Astrocyte (in vitro differentiated cells and primary cell): ENCODE measurements around the gene ANKRD11. TPM values are rescaled to one million over a fixed set of nuclear protein-coding genes. Genes with fewer than 3 reads are reported as not detected.
A peak's percentile ranks its signal among the peaks of the same experiment; 100 is the strongest.
"Not testable (repeated sequence)": the region's sequence is repeated elsewhere in the genome, so short reads cannot be mapped to it uniquely, and the experiment has no call there.

Experiments used
- DNase-seq: peaks from one replicate; pipeline ENCODE4 v3.0.0-alpha.2; 2010; ENCODE audit warnings: low read depth
- FAIRE-seq: peaks from 2 replicates; lab custom pipeline; 2011; peaks lifted over from hg19 to GRCh38; lab: Jason Lieb, UNC
- H2AFZ ChIP-seq: 2 replicates; pipeline ENCODE4 v1.6.0; 2012; ENCODE audit warnings: low read depth, low read length, inconsistent platforms
- H3K27ac ChIP-seq: 2 replicates; pipeline ENCODE4 v1.5.1; 2011; ENCODE audit warnings: low read depth, low read length, inconsistent platforms
- H3K27me3 ChIP-seq: 2 replicates; pipeline ENCODE4 v1.6.0; 2011; ENCODE audit warnings: low read length, inconsistent platforms; ENCODE audit not compliant: insufficient read depth
- H3K36me3 ChIP-seq: 2 replicates; pipeline ENCODE4 v1.5.1; 2011; ENCODE audit warnings: low read length, inconsistent platforms; ENCODE audit not compliant: insufficient read depth
- H3K4me1 ChIP-seq: 2 replicates; pipeline ENCODE4 v1.5.1; 2011; ENCODE audit warnings: low read length, inconsistent platforms; ENCODE audit not compliant: insufficient read depth
- H3K4me2 ChIP-seq: 2 replicates; pipeline ENCODE4 v1.6.0; 2012; ENCODE audit warnings: low read length, inconsistent platforms
- H3K4me3 ChIP-seq: 2 replicates; pipeline ENCODE4 v1.5.1; 2011; ENCODE audit warnings: low read depth, mild to moderate bottlenecking, low read length, inconsistent platforms; ENCODE audit not compliant: insufficient read depth
- H3K79me2 ChIP-seq: 2 replicates; pipeline ENCODE4 v1.6.0; 2012; ENCODE audit warnings: mild to moderate bottlenecking, low read length, inconsistent platforms; ENCODE audit not compliant: insufficient read depth
- H3K9ac ChIP-seq: 2 replicates; pipeline ENCODE4 v1.6.0; 2012; ENCODE audit warnings: mild to moderate bottlenecking, low read length, inconsistent platforms
- H3K9me3 ChIP-seq: 2 replicates; pipeline ENCODE4 v1.5.1; 2012; ENCODE audit warnings: low read depth, mild to moderate bottlenecking, low read length, inconsistent platforms; ENCODE audit not compliant: insufficient read depth
- H4K20me1 ChIP-seq: 2 replicates; pipeline ENCODE4 v1.6.0; 2012; ENCODE audit warnings: low read length, inconsistent platforms; ENCODE audit not compliant: insufficient read depth
- H3K27ac Mint-ChIP-seq: one replicate; pipeline ENCODE4 v1.8.0; 2021; ENCODE audit warnings: mild to moderate bottlenecking, mixed read lengths; ENCODE audit not compliant: unreplicated experiment
- H3K27me3 Mint-ChIP-seq: one replicate; pipeline ENCODE4 v1.8.0; 2021; ENCODE audit warnings: low read depth, mixed read lengths; ENCODE audit not compliant: unreplicated experiment
- H3K36me3 Mint-ChIP-seq: one replicate; pipeline ENCODE4 v1.8.0; 2021; ENCODE audit warnings: low read depth, mixed read lengths; ENCODE audit not compliant: unreplicated experiment
- H3K4me1 Mint-ChIP-seq: one replicate; pipeline ENCODE4 v1.8.0; 2021; ENCODE audit warnings: low read depth, mixed read lengths; ENCODE audit not compliant: unreplicated experiment
- H3K4me3 Mint-ChIP-seq: one replicate; pipeline ENCODE4 v1.8.0; 2021; ENCODE audit warnings: mild to moderate bottlenecking, moderate library complexity, mixed read lengths; ENCODE audit not compliant: unreplicated experiment
- H3K9me3 Mint-ChIP-seq: one replicate; pipeline ENCODE4 v1.8.0; 2021; ENCODE audit warnings: mild to moderate bottlenecking, mixed read lengths; ENCODE audit not compliant: unreplicated experiment
- CTCF ChIP-seq: IDR thresholded peaks from 2 replicates; pipeline ENCODE4 v1.5.1; 2011; ENCODE audit warnings: low read depth, mild to moderate bottlenecking, inconsistent platforms, low read length, moderate library complexity; ENCODE audit not compliant: insufficient read depth
- EZH2 ChIP-seq: IDR thresholded peaks from 2 replicates; pipeline ENCODE4 v1.6.1; 2012; ENCODE audit warnings: mild to moderate bottlenecking, low read length, inconsistent platforms; ENCODE audit not compliant: insufficient read depth
- total RNA-seq: library from RNA; stranded (reverse); gene quantifications from 2 replicates; pipeline ENCODE4 v1.2.1, GENCODE V29; 2021

ANKRD11 gene
- total RNA-seq, 1 donor from 2014 or later, result 213 TPM

- Histone ChIP-seq H3K9me3 (no peaks in the 10 kb centered on the region), H2AFZ (no peak overlapping the region), H3K4me1 (peaks cover 19% of the 10 kb centered on the region), H3K79me2 (peaks cover 92% of the 10 kb centered on the region), H3K36me3 (no peaks in the 10 kb centered on the region), H3K4me3 (no peak overlapping the region), H3K27ac (no peak overlapping the region), H4K20me1 (peaks cover 92% of the 10 kb centered on the region), H3K9ac (no peak overlapping the region), H3K27me3 (no peaks in the 10 kb centered on the region), H3K4me2 (no peak overlapping the region)
- H3K4me3 Mint-ChIP-seq, result no peak overlapping the region
- peaks cover 9% of the 10 kb centered on the region for H3K36me3 Mint-ChIP-seq
- FAIRE-seq, result no peak
- no peak for TF ChIP-seq EZH2
- DNase-seq, result no peak
- no peak overlapping the region for H3K27ac Mint-ChIP-seq
- H3K9me3 Mint-ChIP-seq, result no peaks in the 10 kb centered on the region
- H3K27me3 Mint-ChIP-seq, result no peaks in the 10 kb centered on the region
- peaks cover 25% of the 10 kb centered on the region for H3K4me1 Mint-ChIP-seq
These were observed 55.9 kb downstream of the ANKRD11 start for GRCh38 chr16:89434490-89434889.

GRCh38 chr16:89433363-89433984 is 56.9 kb downstream of the ANKRD11 start:
- H4K20me1 ChIP-seq, result peaks cover 88% of the 10 kb centered on the region
- not testable (repeated sequence) for H3K4me3 Mint-ChIP-seq

GRCh38 chr16:89431630-89432029 is 58.7 kb downstream of the ANKRD11 start:
- Histone ChIP-seq H2AFZ (no peak overlapping the region), H3K79me2 (peaks cover 86% of the 10 kb centered on the region), H3K4me1 (peaks cover 24% of the 10 kb centered on the region), H3K9me3 (no peaks in the 10 kb centered on the region), H3K27me3 (no peaks in the 10 kb centered on the region), H3K27ac (peak overlapping the region; percentile 60), H3K9ac (peak overlapping the region; percentile 44), H3K4me3 (no peak overlapping the region), H3K4me2 (peak overlapping the region; percentile 62), H3K36me3 (peaks cover 4% of the 10 kb centered on the region), H4K20me1 (peaks cover 85% of the 10 kb centered on the region)
- H3K36me3 Mint-ChIP-seq, result peaks cover 9% of the 10 kb centered on the region
- no peak overlapping the region for H3K27ac Mint-ChIP-seq
- no peak for FAIRE-seq
- H3K27me3 Mint-ChIP-seq, result no peaks in the 10 kb centered on the region
- H3K4me1 Mint-ChIP-seq, result peaks cover 22% of the 10 kb centered on the region
- no peak overlapping the region for H3K4me3 Mint-ChIP-seq
- no peak for DNase-seq
- no peaks in the 10 kb centered on the region for H3K9me3 Mint-ChIP-seq
- TF ChIP-seq EZH2, result no peak
- no peak for TF ChIP-seq CTCF

More at GRCh38 chr16:89433363-89433984, 56.9 kb downstream of the ANKRD11 start:
- not testable (repeated sequence) for H3K9me3 Mint-ChIP-seq, H3K9ac ChIP-seq, H2AFZ ChIP-seq, H3K36me3 ChIP-seq, DNase-seq, H3K27me3 Mint-ChIP-seq, H3K27me3 ChIP-seq, H3K27ac ChIP-seq, H3K27ac Mint-ChIP-seq, FAIRE-seq, H3K9me3 ChIP-seq, H3K4me3 ChIP-seq, H3K36me3 Mint-ChIP-seq, H3K4me2 ChIP-seq
- peaks cover 19% of the 10 kb centered on the region for H3K4me1 ChIP-seq
- H3K4me1 Mint-ChIP-seq, result peaks cover 19% of the 10 kb centered on the region
- H3K79me2 ChIP-seq, result peaks cover 88% of the 10 kb centered on the region
